ENCODE data around the gene MPO. TPM values are rescaled to one million over a fixed set of nuclear protein-coding genes. Genes with fewer than 3 reads are reported as not detected.

MPO gene
- polyA plus RNA-seq, 3 donors: 4.2 to 7.5 (median 6.0) TPM

DNA sequence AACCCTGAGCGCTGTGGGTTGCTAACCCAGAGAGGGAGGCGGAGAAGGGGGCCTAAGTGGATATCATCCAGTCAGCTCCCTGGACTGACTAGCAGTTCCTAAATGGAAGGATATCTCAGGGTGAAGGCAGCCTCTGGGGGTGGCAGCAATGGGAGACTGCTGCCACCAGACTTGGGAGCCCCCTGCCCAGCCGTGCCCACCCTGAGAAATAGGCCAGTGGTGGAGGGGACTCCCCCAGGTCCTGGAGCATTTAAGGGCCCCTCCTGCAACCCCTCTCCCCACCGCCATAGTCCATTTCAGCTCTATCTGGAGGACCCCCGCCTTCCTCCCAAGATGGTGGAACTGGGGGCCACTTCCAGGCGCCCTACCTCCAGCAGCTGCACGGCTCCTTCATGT is 39.4 kb upstream of the MPO start:
- no peak overlapping the region for H3K27ac Mint-ChIP-seq
- TF ChIP-seq, protein P1, sequence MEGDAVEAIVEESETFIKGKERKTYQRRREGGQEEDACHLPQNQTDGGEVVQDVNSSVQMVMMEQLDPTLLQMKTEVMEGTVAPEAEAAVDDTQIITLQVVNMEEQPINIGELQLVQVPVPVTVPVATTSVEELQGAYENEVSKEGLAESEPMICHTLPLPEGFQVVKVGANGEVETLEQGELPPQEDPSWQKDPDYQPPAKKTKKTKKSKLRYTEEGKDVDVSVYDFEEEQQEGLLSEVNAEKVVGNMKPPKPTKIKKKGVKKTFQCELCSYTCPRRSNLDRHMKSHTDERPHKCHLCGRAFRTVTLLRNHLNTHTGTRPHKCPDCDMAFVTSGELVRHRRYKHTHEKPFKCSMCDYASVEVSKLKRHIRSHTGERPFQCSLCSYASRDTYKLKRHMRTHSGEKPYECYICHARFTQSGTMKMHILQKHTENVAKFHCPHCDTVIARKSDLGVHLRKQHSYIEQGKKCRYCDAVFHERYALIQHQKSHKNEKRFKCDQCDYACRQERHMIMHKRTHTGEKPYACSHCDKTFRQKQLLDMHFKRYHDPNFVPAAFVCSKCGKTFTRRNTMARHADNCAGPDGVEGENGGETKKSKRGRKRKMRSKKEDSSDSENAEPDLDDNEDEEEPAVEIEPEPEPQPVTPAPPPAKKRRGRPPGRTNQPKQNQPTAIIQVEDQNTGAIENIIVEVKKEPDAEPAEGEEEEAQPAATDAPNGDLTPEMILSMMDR (IDR thresholded peaks at IDR 0.05): no peak
- peaks cover 0 to 4% (median 2%) of the 10 kb centered on the region in 7 donors for H3K9me3 Mint-ChIP-seq
- Histone ChIP-seq H3K27me3 (ENCODE audit: control insufficient read depth in 2 of 2, insufficient read depth in 2 of 2, low read length in 2 of 2) (peaks cover 7 to 23% of the 10 kb centered on the region in 2 donors), H3K4me2 (replicated peaks; ENCODE audit: extremely low read depth, low read length, poor library complexity, severe bottlenecking) (no peak overlapping the region), H3K4me1 (ENCODE audit: control insufficient read depth in 1 of 2, insufficient read depth in 2 of 2, low read length in 2 of 2) (peaks cover 11 to 12% of the 10 kb centered on the region in 2 donors), H3K4me3 (replicated peaks in 1 of 3; ENCODE audit: low read depth in 2 of 3, low read length in 3 of 3) (no peak overlapping the region), H3K36me3 (replicated peaks in 1 of 2; ENCODE audit: control insufficient read depth in 1 of 2, insufficient read depth in 2 of 2, low read length in 2 of 2) (no peaks in the 10 kb centered on the region), H4K20me1 (ENCODE audit: insufficient read depth, low read length) (peaks cover 1% of the 10 kb centered on the region), H3K79me2 (ENCODE audit: insufficient read depth, low read length) (peaks cover 8% of the 10 kb centered on the region), H2AFZ (ENCODE audit: insufficient read depth, low read depth, low read length, poor library complexity, severe bottlenecking) (no peak overlapping the region), H3K9me3 (replicated peaks in 1 of 2; ENCODE audit: control insufficient read depth in 1 of 2, insufficient read depth in 1 of 2, low read length in 2 of 2) (peaks cover 0 to 3% of the 10 kb centered on the region in 2 donors), H3K27ac (ENCODE audit: low read depth in 1 of 2, low read length in 2 of 2) (no peak overlapping the region), H3K9ac (ENCODE audit: insufficient read depth, low read length, poor library complexity, severe bottlenecking) (no peak overlapping the region)
- WGBS (ENCODE audit: insufficient coverage): 94% methylated on average over 2 of the region's 7 CpGs
- peaks cover 18 to 23% of the 10 kb centered on the region in 2 donors for H3K36me3 Mint-ChIP-seq
- H3K4me3 Mint-ChIP-seq: no peak overlapping the region
- DNase-seq: no peak
- H3K27me3 Mint-ChIP-seq (ENCODE audit: low read depth in 3 of 3): peaks cover 35 to 53% (median 39%) of the 10 kb centered on the region in 3 donors
- H3K4me1 Mint-ChIP-seq: peaks cover 20% of the 10 kb centered on the region
- intact Hi-C loops (cut with micrococcal nuclease): no loop called here

DNA sequence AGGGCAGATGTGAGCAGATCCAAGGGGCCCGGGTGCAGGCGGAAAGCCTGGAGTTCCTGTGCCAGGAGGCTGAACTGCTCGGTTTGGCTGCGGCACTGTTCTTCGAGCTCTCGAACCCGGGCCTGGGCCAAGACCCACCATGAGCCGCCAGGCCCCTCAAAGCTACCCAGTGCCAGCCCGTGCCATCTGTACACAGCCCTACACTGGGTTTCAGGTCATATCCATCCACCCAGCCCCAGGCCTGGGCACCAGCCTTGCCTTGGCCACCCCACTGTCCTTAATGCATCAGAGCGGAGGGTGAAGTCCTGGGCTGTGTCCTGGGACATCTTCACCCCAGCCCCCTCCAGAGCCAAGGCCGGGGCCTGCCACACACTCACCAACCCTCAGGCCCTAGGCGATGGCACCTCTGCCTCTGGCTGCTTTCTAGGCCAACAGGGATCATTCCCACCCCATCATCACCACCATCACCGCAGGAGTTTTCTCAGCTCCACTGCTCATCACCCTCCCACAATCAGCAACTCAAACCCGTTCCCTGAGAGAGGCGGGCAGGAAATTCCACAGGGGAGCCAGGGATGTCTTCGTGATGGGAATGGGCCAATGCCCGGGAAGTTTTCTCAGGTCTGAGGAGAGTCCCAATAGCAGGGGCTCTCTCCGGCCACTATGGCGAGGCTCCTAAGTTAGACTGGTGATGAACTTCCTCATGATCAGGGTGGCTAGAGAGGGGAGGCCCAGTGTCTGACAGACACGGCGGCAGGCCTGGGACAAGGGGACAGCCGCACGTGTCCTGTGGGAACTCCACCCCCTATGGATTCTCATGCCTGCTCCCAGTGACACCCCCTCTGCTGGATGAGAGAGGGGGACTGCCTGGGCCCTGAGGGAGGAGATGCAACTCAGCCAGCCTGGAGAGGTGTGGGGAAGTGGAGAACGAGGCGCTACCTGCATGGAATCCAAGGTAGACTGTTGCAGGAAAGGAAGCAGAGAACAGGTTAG is 38.7 kb upstream of the MPO start:
- H3K9me3 ChIP-seq (replicated peaks in 1 of 2; ENCODE audit: control insufficient read depth in 1 of 2, insufficient read depth in 1 of 2, low read length in 2 of 2): no peaks in the 10 kb centered on the region
- H3K27ac ChIP-seq (ENCODE audit: low read depth in 1 of 2, low read length in 2 of 2): no peak overlapping the region
- intact Hi-C loops (cut with micrococcal nuclease): loop anchor here (5.0 to 10.0 kb wide), 4 partner anchors 45 to 128 kb away; partner anchors contain the start of gene RNF43 (in 1 of the 2)
- H3K4me1 ChIP-seq (ENCODE audit: control insufficient read depth in 1 of 2, insufficient read depth in 2 of 2, low read length in 2 of 2): peaks cover 4 to 5% of the 10 kb centered on the region in 2 donors
- Mint-ChIP-seq H3K27me3 (ENCODE audit: low read depth in 3 of 3) (peaks cover 31 to 51% (median 39%) of the 10 kb centered on the region in 3 donors), H3K36me3 (peaks cover 18 to 21% of the 10 kb centered on the region in 2 donors), H3K4me1 (peaks cover 16% of the 10 kb centered on the region), H3K27ac (no peak overlapping the region), H3K9me3 (peaks cover 0 to 4% (median 2%) of the 10 kb centered on the region in 7 donors), H3K4me3 (no peak overlapping the region)
- peaks cover 2 to 16% of the 10 kb centered on the region in 2 donors for H3K27me3 ChIP-seq (ENCODE audit: control insufficient read depth in 2 of 2, insufficient read depth in 2 of 2, low read length in 2 of 2)
- DNase-seq: no peak
- no peak overlapping the region for H3K4me2 ChIP-seq (replicated peaks; ENCODE audit: extremely low read depth, low read length, poor library complexity, severe bottlenecking)
- H4K20me1 ChIP-seq (ENCODE audit: insufficient read depth, low read length): no peaks in the 10 kb centered on the region
- no peaks in the 10 kb centered on the region for H3K36me3 ChIP-seq (replicated peaks in 1 of 2; ENCODE audit: control insufficient read depth in 1 of 2, insufficient read depth in 2 of 2, low read length in 2 of 2)
- WGBS (ENCODE audit: insufficient coverage): 94% methylated on average over 20 of the region's 25 CpGs
- TF ChIP-seq, protein P1 (IDR thresholded peaks at IDR 0.05): no peak
- H3K79me2 ChIP-seq (ENCODE audit: insufficient read depth, low read length): peaks cover 6% of the 10 kb centered on the region
- H3K4me3 ChIP-seq (replicated peaks in 1 of 3; ENCODE audit: low read depth in 2 of 3, low read length in 3 of 3): no peak overlapping the region
- H2AFZ ChIP-seq (ENCODE audit: insufficient read depth, low read depth, low read length, poor library complexity, severe bottlenecking): no peak overlapping the region
- H3K9ac ChIP-seq (ENCODE audit: insufficient read depth, low read length, poor library complexity, severe bottlenecking): no peak overlapping the region

Measured in CD14-positive monocyte (primary cell).